ENCODE measurements around the gene NBEA. TPM values are rescaled to one million over a fixed set of nuclear protein-coding genes. Genes with fewer than 3 reads are reported as not detected.

The NBEA gene
- total RNA-seq, 6 experiments from 2014 or later = 5.6 to 9.6 (median 6.9) TPM

- peaks cover 15% of the 10 kb centered on the region for H3K27me3 Mint-ChIP-seq (ENCODE audit: insufficient read depth)
- peaks cover 40% of the 10 kb centered on the region for H3K36me3 Mint-ChIP-seq (ENCODE audit: low read depth)
- DNase-seq = no peak
- peak overlapping the region; percentile 92 for H3K4me3 Mint-ChIP-seq
- peak overlapping the region; percentile 95 for H3K27ac Mint-ChIP-seq
- peaks cover 56% of the 10 kb centered on the region for H3K4me1 Mint-ChIP-seq (ENCODE audit: low read depth)
- no peak for TF ChIP-seq CTCF (IDR thresholded peaks at IDR 0.05)
- H3K9me3 Mint-ChIP-seq = peaks cover 8% of the 10 kb centered on the region
These were observed 537.0 kb downstream of the NBEA start for GRCh38 chr13:35479038-35479492.

GRCh38 chr13:35479706-35480105 is 537.6 kb downstream of the NBEA start:
- Mint-ChIP-seq H3K9me3 (peaks cover 8% of the 10 kb centered on the region), H3K27ac (peak overlapping the region; percentile 95), H3K36me3 (ENCODE audit: low read depth) (peaks cover 35% of the 10 kb centered on the region), H3K27me3 (ENCODE audit: insufficient read depth) (peaks cover 13% of the 10 kb centered on the region), H3K4me3 (peak overlapping the region; percentile 92), H3K4me1 (ENCODE audit: low read depth) (peaks cover 62% of the 10 kb centered on the region)
- no peak for TF ChIP-seq CTCF (IDR thresholded peaks at IDR 0.05)
- peak; percentile 46 for DNase-seq

- no peak for TF ChIP-seq CTCF (IDR thresholded peaks at IDR 0.05)
- peaks cover 67% of the 10 kb centered on the region for H3K4me1 Mint-ChIP-seq (ENCODE audit: low read depth)
- peaks cover 4% of the 10 kb centered on the region for H3K9me3 Mint-ChIP-seq
- H3K36me3 Mint-ChIP-seq (ENCODE audit: low read depth) = peaks cover 29% of the 10 kb centered on the region
- H3K27ac Mint-ChIP-seq = peak overlapping the region; percentile 95
- peaks cover 7% of the 10 kb centered on the region for H3K27me3 Mint-ChIP-seq (ENCODE audit: insufficient read depth)
- no peak for DNase-seq
- peak overlapping the region; percentile 92 for H3K4me3 Mint-ChIP-seq
These were observed 538.3 kb downstream of the NBEA start for GRCh38 chr13:35480346-35480745.

- TF ChIP-seq CTCF (IDR thresholded peaks at IDR 0.05) = no peak
- Mint-ChIP-seq H3K4me3 (no peak overlapping the region), H3K27me3 (ENCODE audit: insufficient read depth) (no peaks in the 10 kb centered on the region; the same call in 1 of the 2 replicates), H3K9me3 (no peaks in the 10 kb centered on the region), H3K27ac (no peak overlapping the region), H3K4me1 (ENCODE audit: low read depth) (peaks cover 68% of the 10 kb centered on the region), H3K36me3 (ENCODE audit: low read depth) (peaks cover 15% of the 10 kb centered on the region)
- no peak for DNase-seq
These were observed 539.7 kb downstream of the NBEA start for GRCh38 chr13:35481777-35482176.

GRCh38 chr13:35482527-35482926 is 540.5 kb downstream of the NBEA start:
- no peak for DNase-seq
- no peak overlapping the region for H3K4me3 Mint-ChIP-seq
- H3K27me3 Mint-ChIP-seq (ENCODE audit: insufficient read depth) = no peaks in the 10 kb centered on the region; the same call in 1 of the 2 replicates
- peak overlapping the region; percentile 49; the same call in 1 of the 2 replicates for H3K27ac Mint-ChIP-seq
- H3K36me3 Mint-ChIP-seq (ENCODE audit: low read depth) = peaks cover 8% of the 10 kb centered on the region
- no peaks in the 10 kb centered on the region for H3K9me3 Mint-ChIP-seq
- TF ChIP-seq CTCF (IDR thresholded peaks at IDR 0.05) = no peak
- H3K4me1 Mint-ChIP-seq (ENCODE audit: low read depth) = peaks cover 61% of the 10 kb centered on the region

All from HFFc6 (cell line).